Breast epithelium (tissue), 4 donors: ENCODE data around the gene GJA4. TPM values are rescaled to one million over a fixed set of nuclear protein-coding genes. Genes with fewer than 3 reads are reported as not detected.

Source experiments
- DNase-seq, 2 donors: peaks; one replicate each; pipeline ENCODE4 v3.0.0-alpha.2; 2019; ENCODE audit warnings: low spot score in 2 of 2
- H3K27ac ChIP-seq, 2 donors: fragments of 200-600 bp; sonication (generic) in 1 of 2; one replicate each; pipeline ENCODE4 v1.5.1; 2016 to 2019; ENCODE audit warnings: mild to moderate bottlenecking in 1 of 2
- H3K27me3 ChIP-seq, 2 donors: fragments of 200-600 bp; sonication (generic) in 1 of 2; one replicate each; pipeline versions ENCODE4 v1.5.1 to v1.6.0; 2017 to 2019; ENCODE audit warnings: control low read depth in 1 of 2, mild to moderate bottlenecking in 1 of 2
- H3K36me3 ChIP-seq: fragments of 200-600 bp; one replicate; pipeline ENCODE4 v1.5.1; 2019
- H3K4me1 ChIP-seq, 2 donors: fragments of 200-600 bp; sonication (generic); one replicate each; pipeline ENCODE4 v1.5.1; 2016 to 2019; ENCODE audit warnings: control low read depth in 1 of 2
- H3K4me3 ChIP-seq, 3 donors: fragments of 200-600 bp; sonication (generic); 1 replicate in 2 of 3; 2 replicates in 1 of 3; pipeline ENCODE4 v1.5.1; 2016 to 2019; ENCODE audit warnings: mild to moderate bottlenecking in 3 of 3, moderate library complexity in 2 of 3
- H3K9me3 ChIP-seq, 2 donors: fragments of 200-600 bp; sonication (generic) in 1 of 2; one replicate each; pipeline ENCODE4 v1.5.1; 2016 to 2019; ENCODE audit warnings: control low read depth in 1 of 2
- CTCF ChIP-seq, 3 donors: fragments of 450-650 bp; IDR thresholded peaks; one replicate each; pipeline ENCODE4 v1.5.1; 2016 to 2017; ENCODE audit warnings: antibody characterized with exemption in 3 of 3, mild to moderate bottlenecking in 3 of 3, moderate library complexity in 3 of 3
- POLR2A ChIP-seq: fragments of 450-650 bp; IDR thresholded peaks from one replicate; pipeline ENCODE4 v1.6.1; 2016; ENCODE audit warnings: antibody characterized with exemption, mild to moderate bottlenecking, moderate library complexity
- POLR2AphosphoS5 ChIP-seq, 3 donors: sonication (generic); formaldehyde crosslinking; IDR thresholded peaks; one replicate each; pipeline ENCODE4 v1.6.1; 2017; ENCODE audit warnings: antibody characterized with exemption in 3 of 3
- intact Hi-C: fragments of 100-400 bp; cut with DNase I; formaldehyde crosslinking; loops from one replicate; pipeline ENCODE4 v1.15.1; 2023; ENCODE audit warnings: low total_unique reads
- total RNA-seq, 3 donors: library from RNA; depleted of rRNA; stranded (reverse); fragments of >200 nt; gene quantifications; one replicate each; pipeline ENCODE4 v1.1.0, GENCODE V29; 2016

Gene GJA4
- total RNA-seq, 3 donors from 2014 or later: 8.9 to 39.3 (median 18.9) TPM

GRCh38 chr1:34825455-34826091 is 32.8 kb downstream of the GJA4 start:
- no peak for DNase-seq

DNA sequence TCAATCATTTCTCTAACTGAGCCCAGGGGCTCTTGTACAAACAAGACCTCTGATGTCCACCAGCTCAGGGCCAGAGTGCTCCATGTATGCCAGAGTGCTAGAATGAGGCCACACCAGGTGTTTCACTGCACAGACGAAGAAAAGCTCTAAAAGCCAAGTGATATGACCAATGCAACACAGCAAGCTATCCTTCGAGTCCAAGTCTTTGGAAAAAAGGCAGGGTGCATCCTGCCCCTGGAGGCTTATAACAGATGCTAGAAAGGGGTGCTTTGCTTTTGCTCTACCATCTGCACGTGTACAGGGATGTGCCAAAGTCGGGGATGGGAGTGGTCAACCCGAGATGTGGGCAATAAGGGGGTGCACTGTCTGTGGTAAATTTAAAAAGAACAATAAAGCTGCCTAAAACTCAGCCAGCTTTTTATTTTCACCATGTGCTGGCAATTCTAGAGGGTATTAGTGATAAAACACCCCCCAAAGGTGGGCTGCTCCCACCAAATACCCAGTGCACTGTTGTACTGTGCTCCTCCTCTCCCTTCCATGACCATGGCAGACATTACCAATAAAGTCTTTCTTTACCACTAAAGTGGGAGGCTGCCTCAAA is 34.6 kb downstream of the GJA4 start:
- Histone ChIP-seq H3K36me3 (no peaks in the 10 kb centered on the region), H3K4me3 (no peak overlapping the region), H3K9me3 (peaks cover 0 to 6% of the 10 kb centered on the region in 2 donors), H3K4me1 (peaks cover 0 to 6% of the 10 kb centered on the region in 2 donors), H3K27me3 (no peaks in the 10 kb centered on the region), H3K27ac (no peak overlapping the region)
- intact Hi-C loops: no loop called here
- no peak for DNase-seq
- no peak for TF ChIP-seq POLR2AphosphoS5 (IDR thresholded peaks at IDR 0.05)
- TF ChIP-seq POLR2A: no peak
- no peak for TF ChIP-seq CTCF (IDR thresholded peaks at IDR 0.05)

More at GRCh38 chr1:34825455-34826091, 32.8 kb downstream of the GJA4 start:
- H3K4me1 ChIP-seq: peaks cover 0 to 6% of the 10 kb centered on the region in 2 donors
- no peak overlapping the region for H3K4me3 ChIP-seq
- intact Hi-C loops: no loop called here
- H3K36me3 ChIP-seq: no peaks in the 10 kb centered on the region
- peaks cover 0 to 6% of the 10 kb centered on the region in 2 donors for H3K9me3 ChIP-seq
- H3K27ac ChIP-seq: peak overlapping the region in 1 of 2 donors; percentile 27
- no peaks in the 10 kb centered on the region for H3K27me3 ChIP-seq
- TF ChIP-seq POLR2A (no peak), POLR2AphosphoS5 (IDR thresholded peaks at IDR 0.05) (no peak), CTCF (IDR thresholded peaks at IDR 0.05) (no peak)

- H3K4me1 ChIP-seq: peaks cover 0 to 6% of the 10 kb centered on the region in 2 donors
- intact Hi-C loops: no loop called here
- H3K4me3 ChIP-seq: no peak overlapping the region
- no peak for DNase-seq
- H3K27me3 ChIP-seq: no peaks in the 10 kb centered on the region
- H3K36me3 ChIP-seq: no peaks in the 10 kb centered on the region
- peaks cover 0 to 6% of the 10 kb centered on the region in 2 donors for H3K9me3 ChIP-seq
- TF ChIP-seq POLR2AphosphoS5 (IDR thresholded peaks at IDR 0.05) (no peak), CTCF (IDR thresholded peaks at IDR 0.05) (no peak), POLR2A (no peak)
- peak overlapping the region in 1 of 2 donors; percentile 28 for H3K27ac ChIP-seq
These were observed 35.8 kb downstream of the GJA4 start for GRCh38 chr1:34828611-34829010.

DNA sequence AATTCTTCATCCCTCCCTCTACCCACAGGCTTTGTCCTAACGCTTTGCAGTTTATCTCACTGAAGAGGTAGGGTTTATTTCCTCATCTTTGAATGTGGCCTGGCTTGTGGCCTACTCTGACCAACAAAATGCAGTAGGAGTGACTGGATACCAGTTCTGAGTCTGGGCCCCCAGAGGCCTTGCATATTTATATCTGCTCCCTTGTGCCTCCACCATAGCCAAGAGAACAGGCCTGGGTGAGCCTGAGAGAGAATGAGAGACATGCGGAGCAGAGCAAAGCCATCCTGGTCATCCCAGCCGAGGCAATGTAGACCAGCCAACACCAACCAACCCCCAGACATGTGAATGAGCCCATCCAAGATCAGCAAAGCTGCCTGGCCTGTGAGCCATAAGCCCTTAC is 36.5 kb downstream of the GJA4 start:
- no peaks in the 10 kb centered on the region for H3K27me3 ChIP-seq
- H3K27ac ChIP-seq: peak overlapping the region in 1 of 2 donors; percentile 12
- intact Hi-C loops: no loop called here
- DNase-seq: no peak
- TF ChIP-seq POLR2AphosphoS5 (IDR thresholded peaks at IDR 0.05) (no peak), POLR2A (no peak), CTCF (IDR thresholded peaks at IDR 0.05) (no peak)
- no peak overlapping the region for H3K4me3 ChIP-seq
- no peaks in the 10 kb centered on the region for H3K36me3 ChIP-seq
- peaks cover 0 to 6% of the 10 kb centered on the region in 2 donors for H3K4me1 ChIP-seq
- no peaks in the 10 kb centered on the region for H3K9me3 ChIP-seq

DNA sequence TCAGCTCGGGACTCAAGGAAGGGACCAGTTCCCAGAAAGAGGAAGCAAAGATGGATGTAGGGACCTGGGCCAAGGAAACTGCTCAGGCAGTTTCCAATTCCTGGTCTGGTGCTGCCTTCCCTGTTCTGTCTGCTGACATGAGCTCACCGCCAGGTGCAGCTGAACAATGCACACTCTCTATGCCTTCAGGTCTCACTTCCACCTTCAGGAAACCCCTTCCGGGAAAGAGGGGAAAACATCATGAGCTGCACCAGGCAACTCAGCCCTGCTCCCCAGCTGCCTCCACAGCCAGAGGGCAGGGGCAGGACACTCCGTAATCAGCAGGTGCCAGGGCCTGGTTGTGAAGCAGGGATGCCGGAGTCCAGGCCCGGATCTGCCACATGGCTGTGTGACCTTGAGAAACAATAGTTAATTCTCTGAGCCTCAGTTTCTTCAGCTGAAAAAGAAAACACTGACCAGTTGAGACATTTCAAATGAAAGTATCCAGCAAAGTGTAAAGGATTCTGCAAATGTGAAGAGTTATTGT is 39.0 kb downstream of the GJA4 start:
- H3K4me1 ChIP-seq: peaks cover 0 to 6% of the 10 kb centered on the region in 2 donors
- no peak for DNase-seq
- no peak overlapping the region for H3K27ac ChIP-seq
- no peak overlapping the region for H3K4me3 ChIP-seq
- H3K36me3 ChIP-seq: no peaks in the 10 kb centered on the region
- intact Hi-C loops: no loop called here
- TF ChIP-seq POLR2A (no peak), POLR2AphosphoS5 (IDR thresholded peaks at IDR 0.05) (no peak), CTCF (IDR thresholded peaks at IDR 0.05) (no peak)
- H3K27me3 ChIP-seq: no peaks in the 10 kb centered on the region
- H3K9me3 ChIP-seq: no peaks in the 10 kb centered on the region
